GM12878 (cell line): ENCODE data around the gene ABCC1. TPM values are rescaled to one million over a fixed set of nuclear protein-coding genes. Genes with fewer than 3 reads are reported as not detected.

Experiments used
- ATAC-seq: fragments of 200-7000 bp; cut with Tn5 transposase; 3 replicates; pipeline ENCODE4 v1.9.1; 2020; ENCODE audit warnings: mild to moderate bottlenecking, moderate library complexity
- BruUV-seq: library from RNA; stranded (reverse); fragments of 400-500 nt; replicated peaks from 2 replicates; lab custom pipeline; 2021; lab: Mats Ljungman, UMichigan
- CTCF ChIA-PET: fragments of 300-600 bp; sonication (Branson Sonifier 250); formaldehyde crosslinking; extraction: SDS; loops from one replicate; lab custom pipeline; 2021; ENCODE audit warnings: inconsistent platforms; lab: Yijun Ruan, JAX
- POLR2A ChIA-PET: fragments of 350-600 bp; formaldehyde crosslinking; extraction: SDS; loops from one replicate; lab custom pipeline; 2021; ENCODE audit warnings: inconsistent platforms; lab: Charles Lee
- RAD21 ChIA-PET: fragments of 300-600 bp; sonication (Branson Sonifier 250); formaldehyde crosslinking; loops from one replicate; lab custom pipeline; 2023; ENCODE audit warnings: antibody characterized with exemption; ENCODE audit not compliant: unreplicated experiment; lab: Charles Lee
- SMC1A ChIA-PET: fragments of 300-600 bp; sonication (Branson Sonifier 250); formaldehyde crosslinking; loops from one replicate; lab custom pipeline; 2023; ENCODE audit not compliant: unreplicated experiment, uncharacterized antibody; lab: Charles Lee
- DNase-seq: peaks from one replicate; pipeline ENCODE4 v3.0.0-alpha.2; 2011; ENCODE audit warnings: low read depth, low spot score
- FAIRE-seq: peaks from 3 replicates; lab custom pipeline; 2011; peaks lifted over from hg19 to GRCh38; lab: Jason Lieb, UNC
- H2AFZ ChIP-seq: 2 replicates; pipeline ENCODE4 v1.6.0; 2011; ENCODE audit warnings: low read depth, low read length, control low read depth; ENCODE audit not compliant: control insufficient read depth
- H3K27ac ChIP-seq: 2 replicates; pipeline ENCODE4 v1.5.1; 2011; ENCODE audit warnings: control low read depth; ENCODE audit not compliant: control insufficient read depth, insufficient read depth
- H3K27me3 ChIP-seq, 2 experiments: replicated peaks in 1 of 2; 2 replicates each; pipeline versions ENCODE4 v1.6.0 to v1.6.1; 2011; ENCODE audit warnings: low read length in 1 of 2; ENCODE audit not compliant: control insufficient read depth in 2 of 2, insufficient read depth in 2 of 2
- H3K36me3 ChIP-seq, 2 experiments: 2 replicates each; pipeline ENCODE4 v1.5.1; 2011; ENCODE audit warnings: low read length in 1 of 2; ENCODE audit not compliant: control insufficient read depth in 2 of 2, insufficient read depth in 2 of 2
- H3K4me1 ChIP-seq: 2 replicates; pipeline ENCODE4 v1.6.1; 2011; ENCODE audit warnings: mild to moderate bottlenecking, low read length, moderate library complexity, mixed read lengths; ENCODE audit not compliant: control insufficient read depth, insufficient read depth
- H3K4me2 ChIP-seq: 2 replicates; pipeline ENCODE4 v1.6.0; 2011; ENCODE audit warnings: control low read depth; ENCODE audit not compliant: control insufficient read depth, insufficient read depth
- H3K4me3 ChIP-seq: fragments of 200-600 bp; sonication (generic); 2 replicates; pipeline ENCODE4 v1.5.1; 2016
- H3K79me2 ChIP-seq: 2 replicates; pipeline ENCODE4 v1.6.0; 2011; ENCODE audit warnings: low read length; ENCODE audit not compliant: control insufficient read depth, insufficient read depth
- H3K9ac ChIP-seq: 2 replicates; pipeline ENCODE4 v1.8.0; 2011; ENCODE audit warnings: low read length, control low read depth, mixed read lengths; ENCODE audit not compliant: control insufficient read depth, insufficient read depth
- H3K9me3 ChIP-seq: replicated peaks from 3 replicates; pipeline ENCODE4 v1.5.1; 2011; ENCODE audit warnings: mild to moderate bottlenecking, low read length; ENCODE audit not compliant: control insufficient read depth, insufficient read depth
- H4K20me1 ChIP-seq: 2 replicates; pipeline ENCODE4 v1.6.0; 2011; ENCODE audit not compliant: control insufficient read depth, insufficient read depth
- CEBPB ChIP-seq, 2 experiments: fragments of 150-350 bp in 1 of 2; IDR thresholded peaks; 2 replicates each; pipeline ENCODE4 v1.6.1; 2012 to 2014; ENCODE audit warnings: low read depth in 2 of 2, low read length in 2 of 2, borderline replicate concordance in 1 of 2, inconsistent platforms in 1 of 2
- CHD4 ChIP-seq: fragments of 200-600 bp; sonication (generic); IDR thresholded peaks from 2 replicates; pipeline ENCODE4 v1.6.1; 2016; ENCODE audit warnings: mild to moderate bottlenecking
- E2F4 ChIP-seq: IDR thresholded peaks from 2 replicates; pipeline ENCODE4 v1.6.1; 2012; ENCODE audit warnings: low read depth, low read length, improper control_type of control experiment
- E4F1 ChIP-seq: fragments of 450-650 bp; IDR thresholded peaks from 2 replicates; pipeline ENCODE4 v1.6.1; 2018; ENCODE audit warnings: borderline replicate concordance, mild to moderate bottlenecking; ENCODE audit not compliant: partially characterized antibody
- GABPA ChIP-seq: IDR thresholded peaks from 2 replicates; pipeline ENCODE4 v1.6.1; 2014; ENCODE audit warnings: antibody characterized with exemption, low read depth, mild to moderate bottlenecking, inconsistent platforms
- PBX3 ChIP-seq: IDR thresholded peaks from 2 replicates; pipeline ENCODE4 v1.6.1; 2011; ENCODE audit warnings: mild to moderate bottlenecking, low read depth, low read length, moderate library complexity; ENCODE audit not compliant: insufficient replicate concordance
- POLR2AphosphoS5 ChIP-seq: IDR thresholded peaks from 2 replicates; pipeline ENCODE4 v1.6.1; 2011; ENCODE audit warnings: mild to moderate bottlenecking, low read length, inconsistent platforms
- SIN3A ChIP-seq: IDR thresholded peaks from 2 replicates; pipeline ENCODE4 v1.6.1; 2012; ENCODE audit warnings: low read depth, low read length, improper control_type of control experiment
- ZBTB33 ChIP-seq: fragments of 450-650 bp; IDR thresholded peaks from 2 replicates; pipeline ENCODE4 v1.6.1; 2017; ENCODE audit warnings: mild to moderate bottlenecking
- WGBS: methylation state at CpG from one replicate; pipeline ENCODE4 v1.1.6; 2016; ENCODE audit warnings: low lambda C conversion rate; ENCODE audit not compliant: insufficient replicate concordance, insufficient coverage; ENCODE audit errors: missing lambda C conversion rate; 5-methylcytosine and 5-hydroxymethylcytosine counted together
- in situ Hi-C: fragments of 300-500 bp; cut with MboI; formaldehyde crosslinking; loops from 9 replicates; pipeline ENCODE4 v1.14.3; 2018; ENCODE audit warnings: mixed read lengths
- intact Hi-C: fragments of 100-400 bp; cut with micrococcal nuclease; formaldehyde crosslinking; loops from one replicate; pipeline ENCODE4 v1.14.2; 2022; ENCODE audit not compliant: unreplicated experiment
- polyA plus RNA-seq, 11 experiments: library from polyadenylated mRNA; depleted of rRNA in 4 of 11; unstranded in 6 of 11; stranded (reverse) in 5 of 11; fragments of >200 nt; fragmentation: Nextera tagmentation in 4 of 11; fragmentation: Illumina TruSeq in 1 of 11; extraction: Ambion mirVana in 4 of 11; extraction: Trizol in 1 of 11; gene quantifications; 1 replicate in 1 of 11; 2 replicates in 10 of 11; pipeline versions ENCODE4 v1.2.1 to v1.2.3, GENCODE V29; 2011 to 2016; ENCODE audit warnings: inconsistent platforms in 2 of 11, missing spikeins in 2 of 11, low read depth in 1 of 11
- total RNA-seq, 4 experiments: library from RNA; depleted of rRNA in 3 of 4; stranded (reverse); fragments of >200 nt in 3 of 4; fragmentation: Illumina TruSeq in 1 of 4; extraction: Trizol in 1 of 4; gene quantifications; 2 replicates each; pipeline versions ENCODE4 v1.2.1 to v1.2.3, GENCODE V29; 2013 to 2021

ABCC1 gene
- total and polyA plus RNA-seq, 10 of the 15 experiments (the other 5 are each of a cell fraction or from before 2014, with no cell fraction given) = 3.2 to 44.6 (median 14.5) TPM

GRCh38 chr16:16000685-16001084 is 51.3 kb downstream of the ABCC1 start:
- Histone ChIP-seq H3K4me3 (no peak overlapping the region), H3K27ac (no peak overlapping the region), H3K9me3 (no peaks in the 10 kb centered on the region), H3K27me3 (no peaks in the 10 kb centered on the region), H2AFZ (no peak overlapping the region), H3K36me3 (peaks cover under 1 to 6% of the 10 kb centered on the region in 2 experiments; a peak in 2 of 4 replicates), H3K79me2 (peaks cover 34% of the 10 kb centered on the region), H3K4me1 (peaks cover 8% of the 10 kb centered on the region)
- intact Hi-C loops = no loop called here
- CTCF ChIA-PET = no interaction called here
- no TSS peak for BruUV-seq
- SMC1A ChIA-PET = no interaction called here
- POLR2A ChIA-PET = no interaction called here
- WGBS = 44% methylated on average over 1 of the region's 1 CpG
- FAIRE-seq (no peak), ATAC-seq (no peak), DNase-seq (no peak)
- RAD21 ChIA-PET = interaction anchor here (0.6 kb wide), 1 partner anchor 122 kb away, joined by 6 read pairs; no protein-coding TSS in a partner anchor
- TF ChIP-seq CHD4 (no peak), POLR2AphosphoS5 (no peak), PBX3 (no peak), ZBTB33 (no peak), SIN3A (no peak), E2F4 (no peak), E4F1 (no peak), GABPA (no peak), CEBPB (IDR thresholded peaks at IDR 0.05; ENCODE audit: borderline replicate concordance in 1 of 2, low read depth in 2 of 2, low read length in 2 of 2) (no peak)
- TF ChIP-seq, all 136 proteins: peak for 0
- in situ Hi-C loops = no loop called here
- H3K9ac ChIP-seq = no peak overlapping the region
- no peak overlapping the region for H3K4me2 ChIP-seq
- no peaks in the 10 kb centered on the region for H4K20me1 ChIP-seq
